Neural cell (in vitro differentiated cells): ENCODE data around the gene WNT7A. TPM values are rescaled to one million over a fixed set of nuclear protein-coding genes. Genes with fewer than 3 reads are reported as not detected.

Source experiments
- H2AFZ ChIP-seq: fragments of 200-600, 300-800 bp; sonication (generic), shearing (Covaris generic); 2 replicates; pipeline ENCODE4 v1.6.0; 2014; ENCODE audit warnings: low read depth, mild to moderate bottlenecking, antibody characterized with exemption, low read length, moderate library complexity
- H3F3A ChIP-seq: fragments of 200-600 bp; shearing (Covaris generic); 2 replicates; pipeline ENCODE4 v1.6.1; 2016; ENCODE audit warnings: mild to moderate bottlenecking, moderate library complexity, mixed read lengths, antibody characterized with exemption, low read length; ENCODE audit not compliant: insufficient read depth, poor library complexity, severe bottlenecking
- H3K27ac ChIP-seq: fragments of 200-600, 300-800 bp; sonication (generic), shearing (Covaris generic); 2 replicates; pipeline ENCODE4 v1.5.1; 2014; ENCODE audit warnings: mild to moderate bottlenecking, low read length, moderate library complexity
- H3K27me3 ChIP-seq: fragments of 300-800, 200-600 bp; sonication (generic), shearing (Covaris generic); 2 replicates; pipeline ENCODE4 v1.6.0; 2014; ENCODE audit warnings: mild to moderate bottlenecking, low read depth, low read length, moderate library complexity; ENCODE audit not compliant: insufficient read depth
- H3K36me3 ChIP-seq: fragments of 300-800, 200-600 bp; sonication (generic), shearing (Covaris generic); 2 replicates; pipeline ENCODE4 v1.5.1; 2014; ENCODE audit warnings: mild to moderate bottlenecking, antibody characterized with exemption, low read length, moderate library complexity; ENCODE audit not compliant: insufficient read depth
- H3K4me2 ChIP-seq: fragments of 300-800, 200-600 bp; sonication (generic), shearing (Covaris generic); 2 replicates; pipeline ENCODE4 v1.6.0; 2014; ENCODE audit warnings: mild to moderate bottlenecking, low read length
- H3K4me3 ChIP-seq: fragments of 300-800, 200-600 bp; sonication (generic), shearing (Covaris generic); 2 replicates; pipeline ENCODE4 v1.5.1; 2014; ENCODE audit warnings: mild to moderate bottlenecking, low read length, moderate library complexity
- H3K79me2 ChIP-seq: fragments of 200-600 bp; shearing (Covaris generic); replicated peaks from 2 replicates; pipeline ENCODE4 v1.6.0; 2014; ENCODE audit warnings: mild to moderate bottlenecking, low read length, moderate library complexity; ENCODE audit not compliant: insufficient read depth
- H3K9ac ChIP-seq: fragments of 300-800, 200-600 bp; sonication (generic), shearing (Covaris generic); 2 replicates; pipeline ENCODE4 v1.6.1; 2016; ENCODE audit warnings: mild to moderate bottlenecking, low read length, mixed read lengths
- H3K9me2 ChIP-seq: fragments of 200-600 bp; shearing (Covaris generic); 2 replicates; pipeline ENCODE4 v1.6.1; 2016; ENCODE audit warnings: mild to moderate bottlenecking, low read length, mixed read lengths; ENCODE audit not compliant: insufficient read depth
- H3K9me3 ChIP-seq: fragments of 200-600, 300-800 bp; sonication (generic), shearing (Covaris generic); 2 replicates; pipeline ENCODE4 v1.6.1; 2016; ENCODE audit warnings: mild to moderate bottlenecking, mixed run types, low read length, moderate library complexity, mixed read lengths
- H4K20me1 ChIP-seq: fragments of 200-600 bp; shearing (Covaris generic); 2 replicates; pipeline ENCODE4 v1.6.1; 2016; ENCODE audit warnings: mild to moderate bottlenecking, mixed run types; ENCODE audit not compliant: insufficient read depth
- EP300 ChIP-seq: fragments of 450-650 bp; conservative IDR thresholded peaks from 2 replicates; pipeline ENCODE4 v1.6.1; 2014; ENCODE audit warnings: antibody characterized with exemption, mild to moderate bottlenecking, moderate library complexity; ENCODE audit not compliant: poor library complexity, severe bottlenecking
- EZH2 ChIP-seq: fragments of 200-600, 300-800 bp; shearing (Covaris generic), sonication (generic); IDR thresholded peaks from 2 replicates; pipeline ENCODE4 v1.6.1; 2014; ENCODE audit warnings: antibody characterized with exemption, low read length, borderline replicate concordance, mild to moderate bottlenecking; ENCODE audit not compliant: insufficient read depth, poor library complexity, severe bottlenecking
- MXI1 ChIP-seq: fragments of 450-650 bp; conservative IDR thresholded peaks from 2 replicates; pipeline ENCODE4 v1.6.1; 2014; ENCODE audit warnings: antibody characterized with exemption, mild to moderate bottlenecking; ENCODE audit not compliant: poor library complexity, severe bottlenecking
- POLR2AphosphoS5 ChIP-seq: IDR thresholded peaks from 2 replicates; pipeline ENCODE4 v1.6.1; 2012
- RAD21 ChIP-seq: fragments of 450-650 bp; conservative IDR thresholded peaks from 2 replicates; pipeline ENCODE4 v1.6.1; 2014; ENCODE audit warnings: antibody characterized with exemption, mild to moderate bottlenecking, moderate library complexity
- SMC3 ChIP-seq: fragments of 450-650 bp; conservative IDR thresholded peaks from 2 replicates; pipeline ENCODE4 v1.6.1; 2014; ENCODE audit warnings: antibody characterized with exemption, mild to moderate bottlenecking, moderate library complexity; ENCODE audit not compliant: poor library complexity
- TAF1 ChIP-seq: IDR thresholded peaks from 2 replicates; pipeline ENCODE4 v1.6.1; 2012; ENCODE audit warnings: low read depth
- polyA plus RNA-seq: library from polyadenylated mRNA; depleted of rRNA; stranded (reverse); fragments of >200 nt; gene quantifications from 2 replicates; pipeline ENCODE4 v1.2.3, GENCODE V29; 2014
- TF ChIP-seq, protein P1 (sequence below): fragments of 450-650 bp; IDR thresholded peaks from 2 replicates; pipeline ENCODE4 v1.5.1; 2014; ENCODE audit warnings: antibody characterized with exemption, mild to moderate bottlenecking, moderate library complexity; ENCODE audit not compliant: poor library complexity, severe bottlenecking
- TF ChIP-seq, protein P2 (sequence below): IDR thresholded peaks from 2 replicates; pipeline ENCODE4 v1.6.1; 2012; ENCODE audit warnings: borderline replicate concordance

The WNT7A gene
- polyA plus RNA-seq, 1 donor from 2014 or later = 13.3 TPM

DNA sequence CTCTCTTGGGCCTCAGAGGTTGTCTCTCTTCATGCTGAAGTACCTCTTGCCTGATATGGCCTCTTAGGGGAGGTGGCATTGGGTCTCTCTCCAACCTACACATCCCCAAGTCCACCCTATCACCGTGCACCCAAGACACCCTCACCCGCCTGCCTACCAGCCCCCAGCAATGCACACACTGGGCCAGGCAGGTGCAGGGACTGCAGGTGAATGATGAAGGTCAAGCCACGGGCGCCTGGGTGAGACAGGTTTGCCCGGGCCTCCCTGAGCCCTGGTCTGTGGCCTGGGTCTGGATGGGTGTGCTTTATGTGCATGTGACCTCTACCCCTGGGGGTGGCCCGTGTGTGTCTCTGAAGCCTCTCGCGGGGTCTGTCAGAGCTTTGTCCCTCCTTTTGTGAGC lies 68.3 kb downstream of the WNT7A start:
- Histone ChIP-seq H4K20me1 (no peaks in the 10 kb centered on the region), H3K79me2 (no peaks in the 10 kb centered on the region), H2AFZ (no peak overlapping the region), H3K9me3 (peaks cover 23% of the 10 kb centered on the region), H3K4me2 (no peak overlapping the region), H3K9ac (no peak overlapping the region), H3K27ac (no peak overlapping the region), H3K27me3 (no peaks in the 10 kb centered on the region), H3K36me3 (peaks cover 10% of the 10 kb centered on the region), H3K4me3 (no peak overlapping the region), H3F3A (no peaks in the 10 kb centered on the region), H3K9me2 (no peaks in the 10 kb centered on the region)
- no peak for TF ChIP-seq SMC3
- TF ChIP-seq EP300 = no peak
- TF ChIP-seq, protein P1, sequence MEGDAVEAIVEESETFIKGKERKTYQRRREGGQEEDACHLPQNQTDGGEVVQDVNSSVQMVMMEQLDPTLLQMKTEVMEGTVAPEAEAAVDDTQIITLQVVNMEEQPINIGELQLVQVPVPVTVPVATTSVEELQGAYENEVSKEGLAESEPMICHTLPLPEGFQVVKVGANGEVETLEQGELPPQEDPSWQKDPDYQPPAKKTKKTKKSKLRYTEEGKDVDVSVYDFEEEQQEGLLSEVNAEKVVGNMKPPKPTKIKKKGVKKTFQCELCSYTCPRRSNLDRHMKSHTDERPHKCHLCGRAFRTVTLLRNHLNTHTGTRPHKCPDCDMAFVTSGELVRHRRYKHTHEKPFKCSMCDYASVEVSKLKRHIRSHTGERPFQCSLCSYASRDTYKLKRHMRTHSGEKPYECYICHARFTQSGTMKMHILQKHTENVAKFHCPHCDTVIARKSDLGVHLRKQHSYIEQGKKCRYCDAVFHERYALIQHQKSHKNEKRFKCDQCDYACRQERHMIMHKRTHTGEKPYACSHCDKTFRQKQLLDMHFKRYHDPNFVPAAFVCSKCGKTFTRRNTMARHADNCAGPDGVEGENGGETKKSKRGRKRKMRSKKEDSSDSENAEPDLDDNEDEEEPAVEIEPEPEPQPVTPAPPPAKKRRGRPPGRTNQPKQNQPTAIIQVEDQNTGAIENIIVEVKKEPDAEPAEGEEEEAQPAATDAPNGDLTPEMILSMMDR = no peak
- TF ChIP-seq POLR2AphosphoS5 = no peak
- no peak for TF ChIP-seq RAD21
- TF ChIP-seq MXI1 = no peak
- no peak for TF ChIP-seq TAF1
- no peak for TF ChIP-seq EZH2
- TF ChIP-seq, protein P2, sequence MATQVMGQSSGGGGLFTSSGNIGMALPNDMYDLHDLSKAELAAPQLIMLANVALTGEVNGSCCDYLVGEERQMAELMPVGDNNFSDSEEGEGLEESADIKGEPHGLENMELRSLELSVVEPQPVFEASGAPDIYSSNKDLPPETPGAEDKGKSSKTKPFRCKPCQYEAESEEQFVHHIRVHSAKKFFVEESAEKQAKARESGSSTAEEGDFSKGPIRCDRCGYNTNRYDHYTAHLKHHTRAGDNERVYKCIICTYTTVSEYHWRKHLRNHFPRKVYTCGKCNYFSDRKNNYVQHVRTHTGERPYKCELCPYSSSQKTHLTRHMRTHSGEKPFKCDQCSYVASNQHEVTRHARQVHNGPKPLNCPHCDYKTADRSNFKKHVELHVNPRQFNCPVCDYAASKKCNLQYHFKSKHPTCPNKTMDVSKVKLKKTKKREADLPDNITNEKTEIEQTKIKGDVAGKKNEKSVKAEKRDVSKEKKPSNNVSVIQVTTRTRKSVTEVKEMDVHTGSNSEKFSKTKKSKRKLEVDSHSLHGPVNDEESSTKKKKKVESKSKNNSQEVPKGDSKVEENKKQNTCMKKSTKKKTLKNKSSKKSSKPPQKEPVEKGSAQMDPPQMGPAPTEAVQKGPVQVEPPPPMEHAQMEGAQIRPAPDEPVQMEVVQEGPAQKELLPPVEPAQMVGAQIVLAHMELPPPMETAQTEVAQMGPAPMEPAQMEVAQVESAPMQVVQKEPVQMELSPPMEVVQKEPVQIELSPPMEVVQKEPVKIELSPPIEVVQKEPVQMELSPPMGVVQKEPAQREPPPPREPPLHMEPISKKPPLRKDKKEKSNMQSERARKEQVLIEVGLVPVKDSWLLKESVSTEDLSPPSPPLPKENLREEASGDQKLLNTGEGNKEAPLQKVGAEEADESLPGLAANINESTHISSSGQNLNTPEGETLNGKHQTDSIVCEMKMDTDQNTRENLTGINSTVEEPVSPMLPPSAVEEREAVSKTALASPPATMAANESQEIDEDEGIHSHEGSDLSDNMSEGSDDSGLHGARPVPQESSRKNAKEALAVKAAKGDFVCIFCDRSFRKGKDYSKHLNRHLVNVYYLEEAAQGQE = no peak

GRCh38 chr3:13808550-13808949 lies 71.3 kb downstream of the WNT7A start:
- Histone ChIP-seq H3K9me3 (no peaks in the 10 kb centered on the region), H3F3A (no peaks in the 10 kb centered on the region), H3K79me2 (no peaks in the 10 kb centered on the region), H3K4me2 (no peak overlapping the region), H4K20me1 (no peaks in the 10 kb centered on the region), H3K9me2 (no peaks in the 10 kb centered on the region), H3K9ac (no peak overlapping the region), H3K4me3 (no peak overlapping the region), H2AFZ (no peak overlapping the region), H3K27me3 (no peaks in the 10 kb centered on the region), H3K27ac (no peak overlapping the region), H3K36me3 (no peaks in the 10 kb centered on the region)
- TF ChIP-seq EZH2 (no peak), SMC3 (no peak), RAD21 (no peak), POLR2AphosphoS5 (no peak), MXI1 (no peak), EP300 (no peak), TAF1 (no peak)
- TF ChIP-seq, protein P2 = no peak
- TF ChIP-seq, protein P1 = no peak
